Liver (tissue), 3 donors: ENCODE data around the gene STK25.

ENCODE experiments used
- EGR1 ChIP-seq, 2 donors: IDR thresholded peaks; 2 replicates each; pipeline ENCODE4 v1.6.1; 2016 to 2018; ENCODE audit warnings: antibody characterized with exemption in 2 of 2, low read depth in 2 of 2
- GABPA ChIP-seq, 2 donors: IDR thresholded peaks in 1 of 2; conservative IDR thresholded peaks in 1 of 2; 2 replicates each; pipeline ENCODE4 v1.6.1; 2016; ENCODE audit warnings: antibody characterized with exemption in 2 of 2, mild to moderate bottlenecking in 1 of 2, moderate library complexity in 1 of 2
- JUND ChIP-seq, 2 donors: IDR thresholded peaks; 2 replicates each; pipeline ENCODE4 v1.6.1; 2016; ENCODE audit warnings: antibody characterized with exemption in 2 of 2
- SP1 ChIP-seq: IDR thresholded peaks from 2 replicates; pipeline ENCODE4 v1.6.1; 2018; ENCODE audit warnings: antibody characterized with exemption, mild to moderate bottlenecking
- TAF1 ChIP-seq: conservative IDR thresholded peaks from 2 replicates; pipeline ENCODE4 v1.6.1; 2016; ENCODE audit warnings: antibody characterized with exemption, mild to moderate bottlenecking
- YY1 ChIP-seq: IDR thresholded peaks from 2 replicates; pipeline ENCODE4 v1.6.1; 2016; ENCODE audit warnings: antibody characterized with exemption, mild to moderate bottlenecking
- TF ChIP-seq, protein P1 (sequence below): IDR thresholded peaks from 2 replicates; pipeline ENCODE4 v1.6.1; 2016; ENCODE audit warnings: antibody characterized with exemption, mild to moderate bottlenecking
- TF ChIP-seq, protein P2 (sequence below): IDR thresholded peaks from 2 replicates; pipeline ENCODE4 v1.6.1; 2016; ENCODE audit warnings: antibody characterized with exemption
- TF ChIP-seq, protein P3 (sequence below): fragments of 150-350 bp; IDR thresholded peaks from 2 replicates; pipeline ENCODE4 v1.5.1; 2017; ENCODE audit warnings: improper control_type of control experiment, low read depth, low read length; ENCODE audit not compliant: missing input control
- TF ChIP-seq, protein P4 (sequence below): IDR thresholded peaks from 2 replicates; pipeline ENCODE4 v1.6.1; 2016; ENCODE audit warnings: antibody characterized with exemption
- donor health status: healthy.
- donor health status: healthy.

DNA sequence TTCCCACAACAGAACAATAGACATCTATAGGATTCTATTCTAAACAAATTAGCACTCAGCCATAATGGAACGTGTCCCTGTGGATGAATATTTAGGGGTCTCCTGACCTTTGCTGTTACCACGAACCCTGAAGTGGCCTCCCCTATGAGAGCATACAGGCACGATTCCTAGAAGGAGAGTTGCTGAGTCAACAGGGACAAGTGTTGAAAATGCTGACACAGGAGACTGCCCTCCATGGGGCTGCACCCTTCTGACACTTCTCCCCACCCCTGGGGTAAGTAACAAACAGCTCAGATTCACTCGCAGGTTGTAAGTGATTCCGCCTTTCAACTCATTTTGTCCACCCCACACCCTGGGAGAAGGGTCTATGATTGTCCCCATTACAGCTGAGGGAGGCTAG is 14.1 kb upstream of the STK25 start:
- no peak for TF ChIP-seq GABPA (IDR thresholded peaks at IDR 0.05 in 1 of 2, conservative IDR thresholded peaks at IDR 0.05 in 1 of 2)
- no peak for TF ChIP-seq SP1
- no peak for TF ChIP-seq YY1
- TF ChIP-seq, protein P1, sequence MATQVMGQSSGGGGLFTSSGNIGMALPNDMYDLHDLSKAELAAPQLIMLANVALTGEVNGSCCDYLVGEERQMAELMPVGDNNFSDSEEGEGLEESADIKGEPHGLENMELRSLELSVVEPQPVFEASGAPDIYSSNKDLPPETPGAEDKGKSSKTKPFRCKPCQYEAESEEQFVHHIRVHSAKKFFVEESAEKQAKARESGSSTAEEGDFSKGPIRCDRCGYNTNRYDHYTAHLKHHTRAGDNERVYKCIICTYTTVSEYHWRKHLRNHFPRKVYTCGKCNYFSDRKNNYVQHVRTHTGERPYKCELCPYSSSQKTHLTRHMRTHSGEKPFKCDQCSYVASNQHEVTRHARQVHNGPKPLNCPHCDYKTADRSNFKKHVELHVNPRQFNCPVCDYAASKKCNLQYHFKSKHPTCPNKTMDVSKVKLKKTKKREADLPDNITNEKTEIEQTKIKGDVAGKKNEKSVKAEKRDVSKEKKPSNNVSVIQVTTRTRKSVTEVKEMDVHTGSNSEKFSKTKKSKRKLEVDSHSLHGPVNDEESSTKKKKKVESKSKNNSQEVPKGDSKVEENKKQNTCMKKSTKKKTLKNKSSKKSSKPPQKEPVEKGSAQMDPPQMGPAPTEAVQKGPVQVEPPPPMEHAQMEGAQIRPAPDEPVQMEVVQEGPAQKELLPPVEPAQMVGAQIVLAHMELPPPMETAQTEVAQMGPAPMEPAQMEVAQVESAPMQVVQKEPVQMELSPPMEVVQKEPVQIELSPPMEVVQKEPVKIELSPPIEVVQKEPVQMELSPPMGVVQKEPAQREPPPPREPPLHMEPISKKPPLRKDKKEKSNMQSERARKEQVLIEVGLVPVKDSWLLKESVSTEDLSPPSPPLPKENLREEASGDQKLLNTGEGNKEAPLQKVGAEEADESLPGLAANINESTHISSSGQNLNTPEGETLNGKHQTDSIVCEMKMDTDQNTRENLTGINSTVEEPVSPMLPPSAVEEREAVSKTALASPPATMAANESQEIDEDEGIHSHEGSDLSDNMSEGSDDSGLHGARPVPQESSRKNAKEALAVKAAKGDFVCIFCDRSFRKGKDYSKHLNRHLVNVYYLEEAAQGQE, result no peak
- no peak for TF ChIP-seq JUND (IDR thresholded peaks at IDR 0.05)
- TF ChIP-seq EGR1 (IDR thresholded peaks at IDR 0.05; ENCODE audit: low read depth in 2 of 2), result no peak
- no peak for TF ChIP-seq TAF1
- TF ChIP-seq, protein P2, sequence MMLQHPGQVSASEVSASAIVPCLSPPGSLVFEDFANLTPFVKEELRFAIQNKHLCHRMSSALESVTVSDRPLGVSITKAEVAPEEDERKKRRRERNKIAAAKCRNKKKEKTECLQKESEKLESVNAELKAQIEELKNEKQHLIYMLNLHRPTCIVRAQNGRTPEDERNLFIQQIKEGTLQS, result no peak
- TF ChIP-seq, protein P3, sequence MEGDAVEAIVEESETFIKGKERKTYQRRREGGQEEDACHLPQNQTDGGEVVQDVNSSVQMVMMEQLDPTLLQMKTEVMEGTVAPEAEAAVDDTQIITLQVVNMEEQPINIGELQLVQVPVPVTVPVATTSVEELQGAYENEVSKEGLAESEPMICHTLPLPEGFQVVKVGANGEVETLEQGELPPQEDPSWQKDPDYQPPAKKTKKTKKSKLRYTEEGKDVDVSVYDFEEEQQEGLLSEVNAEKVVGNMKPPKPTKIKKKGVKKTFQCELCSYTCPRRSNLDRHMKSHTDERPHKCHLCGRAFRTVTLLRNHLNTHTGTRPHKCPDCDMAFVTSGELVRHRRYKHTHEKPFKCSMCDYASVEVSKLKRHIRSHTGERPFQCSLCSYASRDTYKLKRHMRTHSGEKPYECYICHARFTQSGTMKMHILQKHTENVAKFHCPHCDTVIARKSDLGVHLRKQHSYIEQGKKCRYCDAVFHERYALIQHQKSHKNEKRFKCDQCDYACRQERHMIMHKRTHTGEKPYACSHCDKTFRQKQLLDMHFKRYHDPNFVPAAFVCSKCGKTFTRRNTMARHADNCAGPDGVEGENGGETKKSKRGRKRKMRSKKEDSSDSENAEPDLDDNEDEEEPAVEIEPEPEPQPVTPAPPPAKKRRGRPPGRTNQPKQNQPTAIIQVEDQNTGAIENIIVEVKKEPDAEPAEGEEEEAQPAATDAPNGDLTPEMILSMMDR, result no peak
- TF ChIP-seq, protein P4, sequence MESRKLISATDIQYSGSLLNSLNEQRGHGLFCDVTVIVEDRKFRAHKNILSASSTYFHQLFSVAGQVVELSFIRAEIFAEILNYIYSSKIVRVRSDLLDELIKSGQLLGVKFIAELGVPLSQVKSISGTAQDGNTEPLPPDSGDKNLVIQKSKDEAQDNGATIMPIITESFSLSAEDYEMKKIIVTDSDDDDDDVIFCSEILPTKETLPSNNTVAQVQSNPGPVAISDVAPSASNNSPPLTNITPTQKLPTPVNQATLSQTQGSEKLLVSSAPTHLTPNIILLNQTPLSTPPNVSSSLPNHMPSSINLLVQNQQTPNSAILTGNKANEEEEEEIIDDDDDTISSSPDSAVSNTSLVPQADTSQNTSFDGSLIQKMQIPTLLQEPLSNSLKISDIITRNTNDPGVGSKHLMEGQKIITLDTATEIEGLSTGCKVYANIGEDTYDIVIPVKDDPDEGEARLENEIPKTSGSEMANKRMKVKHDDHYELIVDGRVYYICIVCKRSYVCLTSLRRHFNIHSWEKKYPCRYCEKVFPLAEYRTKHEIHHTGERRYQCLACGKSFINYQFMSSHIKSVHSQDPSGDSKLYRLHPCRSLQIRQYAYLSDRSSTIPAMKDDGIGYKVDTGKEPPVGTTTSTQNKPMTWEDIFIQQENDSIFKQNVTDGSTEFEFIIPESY, result no peak
